ENCODE results near the gene TCTA. TPM values are rescaled to one million over a fixed set of nuclear protein-coding genes. Genes with fewer than 3 reads are reported as not detected.
"Not testable (repeated sequence)": the region's sequence is repeated elsewhere in the genome, so short reads cannot be mapped to it uniquely, and the experiment has no call there.

The TCTA gene
- total RNA-seq, 2 experiments from 2014 or later, result 9.5 to 10.9 TPM

GRCh38 chr3:49389297-49389696 lies 22.9 kb upstream of the TCTA start:
- intact Hi-C loops (cut with micrococcal nuclease), result no loop called here
- Mint-ChIP-seq H3K27me3 (no peaks in the 10 kb centered on the region), H3K27ac (no peak overlapping the region), H3K4me3 (no peak overlapping the region), H3K9me3 (no peaks in the 10 kb centered on the region), H3K36me3 (peaks cover 11% of the 10 kb centered on the region), H3K4me1 (ENCODE audit: low read depth) (peaks cover 48% of the 10 kb centered on the region)
- ChIA-PET CTCF (interaction anchor here (0.6 to 1.3 kb wide), 2 partner anchors 60 to 724 kb away, joined by 3 to 5 read pairs; no protein-coding TSS in a partner anchor), POLR2A (no interaction called here)
- no peak for DNase-seq

GRCh38 chr3:49391310-49391709 lies 20.9 kb upstream of the TCTA start:
- H3K9me3 Mint-ChIP-seq; H3K27me3 Mint-ChIP-seq; H3K4me3 Mint-ChIP-seq; CTCF ChIA-PET; intact Hi-C loops (cut with micrococcal nuclease); POLR2A ChIA-PET; H3K27ac Mint-ChIP-seq; DNase-seq: not testable (repeated sequence)
- H3K36me3 Mint-ChIP-seq, result peaks cover 22% of the 10 kb centered on the region
- peaks cover 49% of the 10 kb centered on the region for H3K4me1 Mint-ChIP-seq (ENCODE audit: low read depth)

- H3K36me3 Mint-ChIP-seq, result peaks cover 24% of the 10 kb centered on the region
- no peak for DNase-seq
- intact Hi-C loops (cut with micrococcal nuclease), result no loop called here
- H3K9me3 Mint-ChIP-seq, result no peaks in the 10 kb centered on the region
- H3K4me3 Mint-ChIP-seq, result no peak overlapping the region
- no peaks in the 10 kb centered on the region for H3K27me3 Mint-ChIP-seq
- CTCF ChIA-PET, result no interaction called here
- POLR2A ChIA-PET, result no interaction called here
- peaks cover 72% of the 10 kb centered on the region for H3K4me1 Mint-ChIP-seq (ENCODE audit: low read depth)
- H3K27ac Mint-ChIP-seq, result no peak overlapping the region
These were observed 14.8 kb upstream of the TCTA start for GRCh38 chr3:49397470-49397869.

GRCh38 chr3:49399461-49399860 lies 12.8 kb upstream of the TCTA start:
- Mint-ChIP-seq H3K4me3 (no peak overlapping the region), H3K36me3 (peaks cover 25% of the 10 kb centered on the region), H3K27ac (no peak overlapping the region), H3K9me3 (no peaks in the 10 kb centered on the region), H3K4me1 (ENCODE audit: low read depth) (peaks cover 65% of the 10 kb centered on the region), H3K27me3 (no peaks in the 10 kb centered on the region)
- DNase-seq, result no peak
- intact Hi-C loops (cut with micrococcal nuclease), result no loop called here
- POLR2A ChIA-PET, result no interaction called here
- CTCF ChIA-PET, result no interaction called here

GRCh38 chr3:49401766-49402165 lies 10.5 kb upstream of the TCTA start:
- Mint-ChIP-seq H3K27me3 (no peaks in the 10 kb centered on the region), H3K36me3 (peaks cover 18% of the 10 kb centered on the region), H3K4me1 (ENCODE audit: low read depth) (peaks cover 62% of the 10 kb centered on the region), H3K4me3 (no peak overlapping the region), H3K27ac (no peak overlapping the region), H3K9me3 (no peaks in the 10 kb centered on the region)
- intact Hi-C loops (cut with micrococcal nuclease), result no loop called here
- DNase-seq, result no peak
- POLR2A ChIA-PET, result interaction anchor here (0.6 kb wide), 1 partner anchor 17 kb away, joined by 3 read pairs; no protein-coding TSS in a partner anchor
- CTCF ChIA-PET, result no interaction called here

GRCh38 chr3:49403891-49404290 lies 8.3 kb upstream of the TCTA start:
- no peak overlapping the region for H3K4me3 Mint-ChIP-seq
- no peak for DNase-seq
- no peak overlapping the region for H3K27ac Mint-ChIP-seq
- H3K4me1 Mint-ChIP-seq (ENCODE audit: low read depth), result peaks cover 61% of the 10 kb centered on the region
- H3K9me3 Mint-ChIP-seq, result no peaks in the 10 kb centered on the region
- ChIA-PET CTCF (interaction anchor here (1.7 kb wide), 1 partner anchor 45 kb away, joined by 3 read pairs; no protein-coding TSS in a partner anchor), POLR2A (interaction anchor here (2.3 kb wide), 1 partner anchor 64 kb away, joined by 7 read pairs; the partner anchor contains the start of gene USP4)
- intact Hi-C loops (cut with micrococcal nuclease), result no loop called here
- peaks cover 18% of the 10 kb centered on the region for H3K36me3 Mint-ChIP-seq
- H3K27me3 Mint-ChIP-seq, result no peaks in the 10 kb centered on the region

- intact Hi-C loops (cut with micrococcal nuclease); H3K27me3 Mint-ChIP-seq; DNase-seq; H3K9me3 Mint-ChIP-seq; H3K4me3 Mint-ChIP-seq: not testable (repeated sequence)
- Mint-ChIP-seq H3K36me3 (peaks cover 21% of the 10 kb centered on the region), H3K4me1 (ENCODE audit: low read depth) (peaks cover 59% of the 10 kb centered on the region), H3K27ac (peak overlapping the region; percentile 44)
- POLR2A ChIA-PET, result interaction anchor here (2.3 kb wide), 1 partner anchor 66 kb away, joined by 7 read pairs; the partner anchor contains the start of gene USP4
- CTCF ChIA-PET, result interaction anchor here (0.7 to 1.7 kb wide), 5 partner anchors 11 to 397 kb away, joined by 3 to 7 read pairs (median 3); no protein-coding TSS in a partner anchor
These were observed 6.7 kb upstream of the TCTA start for GRCh38 chr3:49405570-49405969.

GRCh38 chr3:49406571-49407565 lies 5.4 kb upstream of the TCTA start:
- Mint-ChIP-seq H3K36me3 (peaks cover 21% of the 10 kb centered on the region), H3K27me3 (no peaks in the 10 kb centered on the region), H3K27ac (peak overlapping the region; percentile 75), H3K4me1 (ENCODE audit: low read depth) (peaks cover 49% of the 10 kb centered on the region), H3K9me3 (no peaks in the 10 kb centered on the region), H3K4me3 (no peak overlapping the region)
- intact Hi-C loops (cut with micrococcal nuclease), result no loop called here
- ChIA-PET POLR2A (no interaction called here), CTCF (interaction anchor here (1.1 to 1.6 kb wide), 3 partner anchors 9 to 43 kb away, joined by 3 to 7 read pairs (median 5); no protein-coding TSS in a partner anchor)
- no peak for DNase-seq

- peaks cover 63% of the 10 kb centered on the region for H3K4me1 Mint-ChIP-seq (ENCODE audit: low read depth)
- H3K36me3 Mint-ChIP-seq, result peaks cover 25% of the 10 kb centered on the region
- no peak for DNase-seq
- H3K9me3 Mint-ChIP-seq, result no peaks in the 10 kb centered on the region
- intact Hi-C loops (cut with micrococcal nuclease), result loop anchor here (2.0 to 10.0 kb wide), 2 partner anchors 33 to 385 kb away; partner anchors contain the start of genes IMPDH2 and NDUFAF3
- ChIA-PET CTCF (interaction anchor here (2.2 kb wide), 1 partner anchor 70 kb away, joined by 13 read pairs; the partner anchor contains the start of gene USP4), POLR2A (interaction anchor here (1.1 to 4.6 kb wide), 4 partner anchors 51 to 70 kb away, joined by 4 to 33 read pairs (median 10); partner anchors contain the start of genes GPX1 and USP4)
- no peaks in the 10 kb centered on the region for H3K27me3 Mint-ChIP-seq
- peak overlapping the region; percentile 90 for H3K4me3 Mint-ChIP-seq
- H3K27ac Mint-ChIP-seq, result peak overlapping the region; percentile 91
These were observed 2.0 kb upstream of the TCTA start for GRCh38 chr3:49410066-49410845.

- POLR2A ChIA-PET, result interaction anchor here (1.0 to 4.6 kb wide), 9 partner anchors 10 to 73 kb away, joined by 3 to 33 read pairs (median 9); partner anchors contain the start of genes DAG1, GPX1, NICN1 and USP4
- no peak for DNase-seq
- Mint-ChIP-seq H3K27ac (peak overlapping the region; percentile 91), H3K4me1 (ENCODE audit: low read depth) (peaks cover 62% of the 10 kb centered on the region), H3K36me3 (peaks cover 22% of the 10 kb centered on the region), H3K4me3 (peak overlapping the region; percentile 90), H3K9me3 (no peaks in the 10 kb centered on the region), H3K27me3 (no peaks in the 10 kb centered on the region)
- CTCF ChIA-PET, result interaction anchor here (2.5 kb wide), 1 partner anchor 71 kb away, joined by 15 read pairs; the partner anchor contains the start of gene USP4
- intact Hi-C loops (cut with micrococcal nuclease), result loop anchor here (2.0 to 10.0 kb wide), 2 partner anchors 34 to 386 kb away; partner anchors contain the start of genes IMPDH2 and NDUFAF3
These were observed 1.2 kb upstream of the TCTA start for GRCh38 chr3:49410846-49411534.

- ChIA-PET CTCF (interaction anchor here (2.5 to 6.0 kb wide), 2 partner anchors 38 to 72 kb away, joined by 15 to 58 read pairs; partner anchors contain the start of gene USP4), POLR2A (interaction anchor here (0.9 to 4.6 kb wide), 12 partner anchors 9 to 390 kb away, joined by 3 to 33 read pairs (median 6); partner anchors contain the start of genes DAG1, GPX1, NICN1 and QRICH1)
- Mint-ChIP-seq H3K27me3 (no peaks in the 10 kb centered on the region), H3K4me1 (ENCODE audit: low read depth) (peaks cover 62% of the 10 kb centered on the region), H3K4me3 (peak overlapping the region; percentile 90), H3K36me3 (peaks cover 27% of the 10 kb centered on the region), H3K9me3 (no peaks in the 10 kb centered on the region), H3K27ac (peak overlapping the region; percentile 95)
- DNase-seq, result peak; percentile 68
- intact Hi-C loops (cut with micrococcal nuclease), result loop anchor here (2.0 to 10.0 kb wide), 2 partner anchors 35 to 387 kb away; partner anchors contain the start of genes IMPDH2 and NDUFAF3
These were observed 672 bp upstream of the TCTA start for GRCh38 chr3:49411535-49411967.

Measured in activated CD4-positive, alpha-beta memory T cell treated with anti-CD3 and anti-CD28 coated beads for 36 hours (primary cell).